Thymus (tissue), 11 donors: ENCODE measurements around the gene SMO. TPM values are rescaled to one million over a fixed set of nuclear protein-coding genes. Genes with fewer than 3 reads are reported as not detected.

ENCODE experiments used
- DNase-seq, 9 donors: peaks; one replicate each; pipeline ENCODE4 v3.0.0-alpha.2; 2013; ENCODE audit warnings: low spot score in 9 of 9, low read depth in 6 of 9, missing footprints in 1 of 9
- H3K27ac ChIP-seq, 2 donors: one replicate each; pipeline ENCODE4 v1.5.1; 2013; ENCODE audit warnings: control low read depth in 1 of 2, low read depth in 1 of 2, low read length in 1 of 2, mild to moderate bottlenecking in 1 of 2, moderate library complexity in 1 of 2
- H3K27me3 ChIP-seq, 2 donors: one replicate each; pipeline ENCODE4 v1.5.1; 2013; ENCODE audit warnings: low read length in 1 of 2; ENCODE audit not compliant: control insufficient read depth in 2 of 2, insufficient read depth in 1 of 2
- H3K36me3 ChIP-seq, 2 donors: one replicate each; pipeline ENCODE4 v1.5.1; 2013; ENCODE audit warnings: low read length in 1 of 2, mild to moderate bottlenecking in 1 of 2, moderate library complexity in 1 of 2; ENCODE audit not compliant: control insufficient read depth in 2 of 2, insufficient read depth in 2 of 2
- H3K4me1 ChIP-seq, 2 donors: one replicate each; pipeline ENCODE4 v1.5.1; 2013; ENCODE audit warnings: low read length in 2 of 2; ENCODE audit not compliant: control insufficient read depth in 2 of 2, insufficient read depth in 2 of 2
- H3K4me3 ChIP-seq, 2 donors: one replicate each; pipeline ENCODE4 v1.5.1; 2013; ENCODE audit warnings: low read length in 2 of 2, control low read depth in 1 of 2, mild to moderate bottlenecking in 1 of 2
- H3K9me3 ChIP-seq, 2 donors: one replicate each; pipeline ENCODE4 v1.5.1; 2013; ENCODE audit warnings: low read length in 1 of 2, mild to moderate bottlenecking in 1 of 2; ENCODE audit not compliant: control insufficient read depth in 2 of 2, insufficient read depth in 1 of 2
- WGBS: extraction: QIAGEN DNeasy Blood & Tissue Kit; methylation state at CpG from one replicate; pipeline ENCODE4 v1.1.7; 2013; 5-methylcytosine and 5-hydroxymethylcytosine counted together
- polyA plus RNA-seq: library from polyadenylated mRNA; stranded (reverse); fragments of 200-250 nt; gene quantifications from one replicate; pipeline ENCODE4 v1.2.3, GENCODE V29; 2013
- total RNA-seq: library from RNA; stranded (reverse); fragments of 120-200 nt; gene quantifications from one replicate; pipeline ENCODE4 v1.2.4, GENCODE V29; 2013
- donor health status: healthy.

The SMO gene
- total and polyA plus RNA-seq, 2 donors: 4.6 to 11.7 TPM

GRCh38 chr7:129224251-129225205 is 36.1 kb downstream of the SMO start, which contains the start of gene AHCYL2:
TSS of gene AHCYL2 (plus strand) at chr7:129225030.
- no peaks in the 10 kb centered on the region for H3K36me3 ChIP-seq
- WGBS: under 1% methylated on average over 63 of the region's 63 CpGs
- no peaks in the 10 kb centered on the region for H3K9me3 ChIP-seq
- peaks cover 0 to 3% of the 10 kb centered on the region in 2 donors for H3K27me3 ChIP-seq
- H3K4me1 ChIP-seq: peaks cover 0 to 21% of the 10 kb centered on the region in 2 donors
- H3K27ac ChIP-seq: peak within 1 kb of the TSS; percentile 95 to 97
- peak within 1 kb of the TSS; percentile 71 to 91 for H3K4me3 ChIP-seq
- DNase-seq: peak; percentile 89 to 99 (median 97)

GRCh38 chr7:129225206-129225930 is 36.9 kb downstream of the SMO start:
- Histone ChIP-seq H3K4me3 (peak overlapping the region; percentile 71 to 91), H3K27ac (peak overlapping the region; percentile 71 to 86), H3K27me3 (peaks cover 0 to 3% of the 10 kb centered on the region in 2 donors), H3K9me3 (no peaks in the 10 kb centered on the region), H3K4me1 (peaks cover 0 to 21% of the 10 kb centered on the region in 2 donors), H3K36me3 (no peaks in the 10 kb centered on the region)
- DNase-seq: peak in 5 of 9 donors; percentile 34 to 71 (median 40)
- WGBS: under 1% methylated on average over 60 of the region's 60 CpGs

- no peak for DNase-seq
- Histone ChIP-seq H3K4me3 (peak overlapping the region; percentile 71 to 91), H3K36me3 (no peaks in the 10 kb centered on the region), H3K27ac (no peak overlapping the region), H3K9me3 (no peaks in the 10 kb centered on the region), H3K4me1 (peaks cover 0 to 21% of the 10 kb centered on the region in 2 donors), H3K27me3 (peaks cover 0 to 3% of the 10 kb centered on the region in 2 donors)
- WGBS: 40% methylated on average over 11 of the region's 11 CpGs
These were observed 37.6 kb downstream of the SMO start for GRCh38 chr7:129225931-129226572.

- 94% methylated on average over 4 of the region's 4 CpGs for WGBS
- Histone ChIP-seq H3K36me3 (no peaks in the 10 kb centered on the region), H3K27ac (no peak overlapping the region), H3K9me3 (no peaks in the 10 kb centered on the region), H3K4me1 (peaks cover 0 to 9% of the 10 kb centered on the region in 2 donors), H3K4me3 (no peak overlapping the region), H3K27me3 (peaks cover 0 to 3% of the 10 kb centered on the region in 2 donors)
- no peak for DNase-seq
These were observed 39.5 kb downstream of the SMO start for GRCh38 chr7:129227646-129228578.

GRCh38 chr7:129228633-129229032 is 40.2 kb downstream of the SMO start:
- Histone ChIP-seq H3K9me3 (no peaks in the 10 kb centered on the region), H3K27ac (no peak overlapping the region), H3K27me3 (peaks cover 0 to 3% of the 10 kb centered on the region in 2 donors), H3K4me1 (peaks cover 0 to 9% of the 10 kb centered on the region in 2 donors), H3K36me3 (no peaks in the 10 kb centered on the region), H3K4me3 (no peak overlapping the region)
- no peak for DNase-seq
- 98% methylated on average over 2 of the region's 2 CpGs for WGBS

GRCh38 chr7:129231666-129232065 is 43.2 kb downstream of the SMO start:
- Histone ChIP-seq H3K27ac (no peak overlapping the region), H3K4me3 (no peak overlapping the region), H3K36me3 (no peaks in the 10 kb centered on the region), H3K4me1 (no peaks in the 10 kb centered on the region), H3K9me3 (no peaks in the 10 kb centered on the region), H3K27me3 (no peaks in the 10 kb centered on the region)
- 99% methylated on average over 5 of the region's 5 CpGs for WGBS
- DNase-seq: no peak

- no peak for DNase-seq
- H3K27ac ChIP-seq: no peak overlapping the region
- no peaks in the 10 kb centered on the region for H3K27me3 ChIP-seq
These were observed 50.1 kb downstream of the SMO start for GRCh38 chr7:129238546-129238945.

GRCh38 chr7:129240119-129240820 is 51.8 kb downstream of the SMO start:
- Histone ChIP-seq H3K4me1 (no peaks in the 10 kb centered on the region), H3K27ac (no peak overlapping the region), H3K4me3 (no peak overlapping the region), H3K9me3 (no peaks in the 10 kb centered on the region), H3K27me3 (no peaks in the 10 kb centered on the region), H3K36me3 (no peaks in the 10 kb centered on the region)
- WGBS: 94% methylated on average over 10 of the region's 10 CpGs
- DNase-seq: no peak

More at GRCh38 chr7:129238546-129238945, 50.1 kb downstream of the SMO start:
- H3K4me3 ChIP-seq: no peak overlapping the region
- WGBS: 94% methylated on average over 8 of the region's 8 CpGs
- no peaks in the 10 kb centered on the region for H3K36me3 ChIP-seq
- no peaks in the 10 kb centered on the region for H3K4me1 ChIP-seq
- no peaks in the 10 kb centered on the region for H3K9me3 ChIP-seq
